ENCODE data around the gene MYLK4. TPM values are rescaled to one million over a fixed set of nuclear protein-coding genes. Genes with fewer than 3 reads are reported as not detected.

MYLK4 gene
- total and polyA plus RNA-seq, 2 of the 13 experiments (the other 11 are each of a cell fraction or from before 2014, with no cell fraction given) = 0.26 to 0.29 TPM

DNA sequence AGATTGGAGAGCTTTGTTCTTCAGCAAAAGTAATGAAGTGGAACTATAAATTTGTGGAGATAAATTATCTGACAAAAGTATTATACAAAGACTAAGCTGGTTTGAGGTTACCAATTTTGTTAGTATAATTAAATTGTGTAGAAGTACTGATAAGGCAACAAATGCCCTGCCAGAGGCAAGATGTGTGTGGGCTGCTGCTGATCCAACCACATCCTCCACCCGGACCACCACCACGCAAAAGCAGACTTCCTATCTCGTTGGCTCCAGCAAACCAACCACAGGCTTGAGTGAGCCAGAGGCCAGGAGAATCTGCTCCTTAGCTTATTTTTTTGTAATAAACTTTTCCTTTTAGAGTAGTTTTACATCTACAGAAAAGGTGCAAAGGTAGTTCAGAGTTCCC, 1.1 kb upstream of the MYLK4 start:
- BruUV-seq (replicated peaks) = no TSS peak
- in situ Hi-C loops (cut with HindIII; ENCODE audit: extremely low pct_ligation_motif_present, low pct_unique_long_range_greater_than_20kb) = no loop called here
- Histone ChIP-seq H3K4me3 (replicated peaks in 1 of 3; ENCODE audit: insufficient read depth in 1 of 3, low read depth in 2 of 3, low read length in 3 of 3) (no peak overlapping the region), H3K9me3 (ENCODE audit: low read length) (no peaks in the 10 kb centered on the region), H3K27me3 (ENCODE audit: control insufficient read depth in 1 of 2, insufficient read depth in 2 of 2, low read length in 2 of 2) (peaks cover 2 to 6% of the 10 kb centered on the region in 2 experiments; a peak in 2 of 5 replicates), H3K36me3 (replicated peaks in 1 of 2; ENCODE audit: control insufficient read depth in 1 of 2, insufficient read depth in 2 of 2, low read length in 2 of 2) (no peaks in the 10 kb centered on the region), H4K20me1 (ENCODE audit: insufficient read depth, low read length) (no peaks in the 10 kb centered on the region), H3K4me1 (ENCODE audit: insufficient read depth, low read length) (peaks cover 37% of the 10 kb centered on the region), H2AFZ (ENCODE audit: low read length) (no peak overlapping the region), H3K9ac (ENCODE audit: insufficient read depth, low read depth, low read length) (no peak overlapping the region), H3K79me2 (ENCODE audit: insufficient read depth, low read length) (no peaks in the 10 kb centered on the region), H3K4me2 (ENCODE audit: low read depth, low read length) (no peak overlapping the region), H3K27ac (ENCODE audit: extremely low read length, insufficient read depth, low read length) (no peak overlapping the region)
- POLR2A ChIA-PET = no interaction called here
- CTCF ChIA-PET (ENCODE audit: low intra/inter-chr PET ratio, low total read pairs) = no interaction called here
- WGBS (ENCODE audit: low lambda C conversion rate) = 88% methylated on average over 3 of the region's 3 CpGs
- DNase-seq (ENCODE audit: low spot score) = no peak
- FAIRE-seq = no peak
- TF ChIP-seq EZH2 (conservative IDR thresholded peaks at IDR 0.05; ENCODE audit: low read depth, low read length) (no peak), SMC3 (IDR thresholded peaks at IDR 0.05; ENCODE audit: low read length) (no peak), KDM6A (CRISPR knock-in tag; IDR thresholded peaks at IDR 0.05; ENCODE audit: low read depth) (no peak), ZNF850 (CRISPR knock-in tag; conservative IDR thresholded peaks at IDR 0.05) (no peak), TGIF2 (CRISPR knock-in tag; IDR thresholded peaks at IDR 0.05) (no peak), ZFP36 (IDR thresholded peaks at IDR 0.05; ENCODE audit: borderline replicate concordance, low read depth, low read length, partially characterized antibody) (no peak), ZNF282 (IDR thresholded peaks at IDR 0.05; ENCODE audit: partially characterized antibody) (no peak), SRF (IDR thresholded peaks at IDR 0.05; ENCODE audit: low read depth, low read length) (no peak), SIX1 (CRISPR knock-in tag; IDR thresholded peaks at IDR 0.05; ENCODE audit: borderline replicate concordance) (no peak), ZNF256 (CRISPR knock-in tag; conservative IDR thresholded peaks at IDR 0.05) (no peak)
- TF ChIP-seq, protein P1, sequence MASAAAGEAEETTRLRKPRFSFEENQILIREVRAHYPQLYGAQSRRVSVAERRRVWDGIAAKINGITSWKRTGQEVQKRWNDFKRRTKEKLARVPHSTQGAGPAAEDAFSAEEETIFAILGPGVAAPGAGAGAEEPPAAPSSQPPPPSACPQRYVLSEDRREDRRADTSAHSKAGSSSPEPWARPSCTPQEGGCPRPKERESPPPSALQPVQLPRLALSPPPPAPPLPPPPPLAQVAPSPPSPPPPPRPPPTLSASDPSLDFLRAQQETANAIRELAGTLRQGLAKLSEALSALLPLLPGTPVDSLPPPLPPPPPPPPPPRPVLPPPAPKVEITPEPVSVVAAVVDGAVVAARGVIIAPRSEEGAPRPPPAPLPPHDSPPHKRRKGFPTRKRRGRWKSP (CRISPR knock-in tag; IDR thresholded peaks at IDR 0.05) = no peak
- TF ChIP-seq, protein P2, sequence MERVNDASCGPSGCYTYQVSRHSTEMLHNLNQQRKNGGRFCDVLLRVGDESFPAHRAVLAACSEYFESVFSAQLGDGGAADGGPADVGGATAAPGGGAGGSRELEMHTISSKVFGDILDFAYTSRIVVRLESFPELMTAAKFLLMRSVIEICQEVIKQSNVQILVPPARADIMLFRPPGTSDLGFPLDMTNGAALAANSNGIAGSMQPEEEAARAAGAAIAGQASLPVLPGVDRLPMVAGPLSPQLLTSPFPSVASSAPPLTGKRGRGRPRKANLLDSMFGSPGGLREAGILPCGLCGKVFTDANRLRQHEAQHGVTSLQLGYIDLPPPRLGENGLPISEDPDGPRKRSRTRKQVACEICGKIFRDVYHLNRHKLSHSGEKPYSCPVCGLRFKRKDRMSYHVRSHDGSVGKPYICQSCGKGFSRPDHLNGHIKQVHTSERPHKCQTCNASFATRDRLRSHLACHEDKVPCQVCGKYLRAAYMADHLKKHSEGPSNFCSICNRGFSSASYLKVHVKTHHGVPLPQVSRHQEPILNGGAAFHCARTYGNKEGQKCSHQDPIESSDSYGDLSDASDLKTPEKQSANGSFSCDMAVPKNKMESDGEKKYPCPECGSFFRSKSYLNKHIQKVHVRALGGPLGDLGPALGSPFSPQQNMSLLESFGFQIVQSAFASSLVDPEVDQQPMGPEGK (CRISPR knock-in tag; IDR thresholded peaks at IDR 0.05) = no peak
- intact Hi-C loops (cut with micrococcal nuclease; ENCODE audit: unreplicated experiment) = no loop called here
- no peak for ATAC-seq

All from HepG2 (cell line).